AG09319 (cell line): ENCODE results near the gene CEP170B.
A peak's percentile ranks its signal among the peaks of the same experiment; 100 is the strongest.

Source experiments
- DNase-seq: peaks from one replicate; pipeline ENCODE4 v3.0.0-alpha.2; 2010; ENCODE audit warnings: low read depth; ENCODE audit errors: extremely low read depth
- TF ChIP-seq, protein P1 (sequence below): IDR thresholded peaks from 2 replicates; pipeline ENCODE4 v1.5.1; 2011; ENCODE audit warnings: low read depth, mild to moderate bottlenecking, inconsistent platforms, low read length, moderate library complexity

CEP170B gene

DNA sequence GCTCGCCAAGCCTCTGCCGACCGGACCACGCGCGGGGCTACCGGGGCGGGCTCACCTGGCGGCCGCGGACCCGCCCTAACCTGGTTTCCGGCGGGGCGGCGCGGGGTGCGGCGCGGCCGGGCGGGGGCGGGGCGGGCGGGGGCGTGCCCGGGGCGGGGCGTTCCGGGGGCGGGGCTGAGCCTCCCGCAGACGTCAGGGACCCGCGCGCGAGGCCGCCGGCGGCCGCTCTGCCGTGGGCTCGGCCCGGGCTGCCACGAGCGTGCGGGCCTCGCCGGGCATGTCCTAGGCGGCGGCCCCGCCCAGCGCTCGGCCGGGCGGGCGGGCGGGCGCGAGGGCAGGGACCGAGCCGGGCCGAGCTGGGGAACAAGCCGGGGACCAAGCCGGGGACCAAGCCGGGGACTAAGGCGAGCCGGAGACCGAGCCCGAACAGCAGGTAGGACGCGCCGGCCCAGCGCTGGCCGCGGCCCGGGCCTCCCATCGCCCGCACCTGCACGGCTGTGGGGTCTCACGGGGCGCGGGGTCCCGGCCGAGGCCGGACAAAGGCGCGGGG is at the start of gene CEP170B:
Gene CEP170B, plus strand, starts transcription at position 188 of the 550 bp plus-strand sequence. CDS start 3,183 bp downstream, outside the sequence.
- TF ChIP-seq, protein P1, sequence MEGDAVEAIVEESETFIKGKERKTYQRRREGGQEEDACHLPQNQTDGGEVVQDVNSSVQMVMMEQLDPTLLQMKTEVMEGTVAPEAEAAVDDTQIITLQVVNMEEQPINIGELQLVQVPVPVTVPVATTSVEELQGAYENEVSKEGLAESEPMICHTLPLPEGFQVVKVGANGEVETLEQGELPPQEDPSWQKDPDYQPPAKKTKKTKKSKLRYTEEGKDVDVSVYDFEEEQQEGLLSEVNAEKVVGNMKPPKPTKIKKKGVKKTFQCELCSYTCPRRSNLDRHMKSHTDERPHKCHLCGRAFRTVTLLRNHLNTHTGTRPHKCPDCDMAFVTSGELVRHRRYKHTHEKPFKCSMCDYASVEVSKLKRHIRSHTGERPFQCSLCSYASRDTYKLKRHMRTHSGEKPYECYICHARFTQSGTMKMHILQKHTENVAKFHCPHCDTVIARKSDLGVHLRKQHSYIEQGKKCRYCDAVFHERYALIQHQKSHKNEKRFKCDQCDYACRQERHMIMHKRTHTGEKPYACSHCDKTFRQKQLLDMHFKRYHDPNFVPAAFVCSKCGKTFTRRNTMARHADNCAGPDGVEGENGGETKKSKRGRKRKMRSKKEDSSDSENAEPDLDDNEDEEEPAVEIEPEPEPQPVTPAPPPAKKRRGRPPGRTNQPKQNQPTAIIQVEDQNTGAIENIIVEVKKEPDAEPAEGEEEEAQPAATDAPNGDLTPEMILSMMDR = no peak
- DNase-seq = no peak

DNA sequence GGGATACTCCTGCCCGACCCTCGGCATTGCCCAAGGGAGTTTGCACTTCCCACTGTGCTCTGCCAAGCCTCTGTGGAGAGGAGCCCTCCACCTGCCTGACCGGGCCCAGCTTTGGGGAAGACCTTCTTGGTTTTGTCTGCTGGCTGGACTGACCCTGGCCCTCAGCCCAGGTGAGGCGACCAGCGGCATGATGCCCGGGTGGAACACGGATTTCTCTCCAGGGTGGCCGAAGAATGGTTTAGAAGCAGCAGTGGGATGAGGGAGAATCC is 48.5 kb upstream of the CEP170B start:
- no peak for DNase-seq
- TF ChIP-seq, protein P1 = no peak

DNA sequence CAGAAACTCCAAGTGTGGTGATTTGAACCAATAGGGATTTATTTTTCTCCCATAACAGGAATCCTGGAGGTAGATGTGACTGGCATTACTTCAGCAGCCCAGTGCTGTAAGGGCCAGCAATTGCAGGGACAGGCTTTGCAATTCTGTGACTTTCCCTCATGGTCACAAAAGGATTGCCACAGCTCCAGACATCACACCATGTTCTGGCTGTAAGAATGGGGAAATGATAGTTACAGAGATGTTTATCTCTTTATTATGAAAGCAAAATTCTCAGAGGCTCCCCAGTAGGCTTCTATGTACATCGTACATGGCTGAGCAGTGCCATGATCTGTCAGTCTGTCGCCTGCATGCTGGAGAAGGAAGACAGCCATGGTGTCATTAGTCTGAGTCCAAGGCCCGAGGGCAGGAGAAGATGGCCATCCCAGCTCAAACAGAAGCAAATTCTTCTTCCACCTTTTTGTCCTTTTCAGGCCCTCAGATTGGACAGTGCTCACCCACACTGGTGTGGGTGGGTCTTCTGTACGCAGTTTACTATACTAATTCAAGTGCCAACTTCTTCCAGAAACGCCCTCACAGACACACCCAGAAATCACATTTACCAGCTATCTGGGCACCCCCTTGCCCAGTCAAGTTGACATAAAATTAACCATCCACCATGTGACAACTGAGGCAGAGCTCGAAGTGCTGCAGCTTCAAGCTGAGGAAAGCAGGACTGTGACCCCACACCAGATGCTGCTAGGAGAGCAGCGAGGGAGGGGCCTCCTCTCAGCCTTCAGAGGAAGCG is 46.9 kb upstream of the CEP170B start:
- TF ChIP-seq, protein P1 = no peak
- no peak for DNase-seq

DNA sequence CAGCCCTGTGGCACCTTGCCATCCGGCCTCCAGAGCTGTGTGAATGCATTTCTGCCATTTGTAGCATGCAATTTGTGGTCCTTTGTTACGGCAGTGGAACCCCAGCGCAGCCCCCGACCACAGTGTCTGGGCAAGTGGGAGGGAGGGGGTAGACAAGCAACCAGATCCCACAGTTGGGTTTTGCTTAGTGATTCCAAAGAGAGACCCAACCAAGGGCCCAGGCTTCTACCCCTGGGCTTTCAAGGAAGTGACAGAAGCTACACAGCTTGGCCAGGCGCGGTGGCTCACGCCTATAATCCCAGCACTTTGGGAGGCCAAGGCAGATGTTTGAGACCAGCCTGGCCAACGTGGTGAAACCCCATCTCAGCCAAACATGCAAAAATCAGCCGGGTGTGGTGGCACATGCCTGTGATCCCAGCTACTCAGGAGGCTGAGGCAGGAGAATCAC is 46.3 kb upstream of the CEP170B start:
- TF ChIP-seq, protein P1 = no peak
- no peak for DNase-seq

DNA sequence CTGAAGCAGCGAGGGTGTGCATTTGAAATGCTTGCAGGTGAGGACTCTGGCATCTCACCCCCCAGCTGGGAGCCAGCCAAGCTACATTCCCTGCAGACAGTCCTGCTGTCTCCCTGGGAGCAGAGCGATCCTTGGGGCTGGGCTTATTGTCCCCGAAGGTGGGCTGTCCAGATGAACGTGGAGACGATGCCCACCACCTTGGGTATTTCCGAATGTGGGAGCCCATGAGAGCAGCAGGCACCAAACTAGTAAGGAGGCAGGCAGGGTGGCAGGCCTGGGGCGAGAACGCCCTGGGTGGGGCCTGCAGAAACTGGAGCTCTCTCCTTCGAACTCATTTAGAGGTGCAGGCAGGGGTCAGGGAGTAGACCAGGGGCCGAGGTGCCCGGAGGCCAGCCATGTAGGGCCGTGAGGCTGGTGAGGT is 45.7 kb upstream of the CEP170B start:
- DNase-seq = no peak
- TF ChIP-seq, protein P1 = no peak

DNA sequence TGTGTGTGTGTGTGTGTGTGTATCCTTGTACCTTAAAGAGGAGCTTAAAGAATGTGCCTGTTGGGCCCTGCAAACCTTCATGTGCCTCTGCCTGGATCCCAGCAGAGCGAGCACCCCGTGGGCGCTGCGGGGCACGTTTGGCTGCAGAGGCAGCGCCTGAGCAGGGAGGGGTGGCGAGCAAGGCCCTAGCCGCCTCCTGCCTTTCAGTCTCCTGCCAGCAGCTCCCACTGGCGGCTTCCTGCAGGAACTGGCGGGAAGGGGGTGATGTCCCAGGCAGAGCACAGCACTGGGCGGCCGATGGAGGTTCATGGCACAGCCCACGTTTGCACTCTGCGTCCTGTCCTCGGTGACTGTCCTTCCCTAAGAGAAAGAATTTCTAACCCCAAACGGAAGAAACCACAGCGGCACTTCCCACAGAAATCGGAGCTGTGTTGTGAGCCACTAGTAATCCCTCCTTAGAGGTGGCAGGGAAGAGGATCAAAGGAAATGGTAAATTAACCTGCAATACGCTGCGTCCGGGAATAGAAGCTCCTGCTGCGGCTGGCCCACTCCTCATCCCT is 44.3 kb upstream of the CEP170B start:
- no peak for DNase-seq
- TF ChIP-seq, protein P1 = peak; percentile 57

DNA sequence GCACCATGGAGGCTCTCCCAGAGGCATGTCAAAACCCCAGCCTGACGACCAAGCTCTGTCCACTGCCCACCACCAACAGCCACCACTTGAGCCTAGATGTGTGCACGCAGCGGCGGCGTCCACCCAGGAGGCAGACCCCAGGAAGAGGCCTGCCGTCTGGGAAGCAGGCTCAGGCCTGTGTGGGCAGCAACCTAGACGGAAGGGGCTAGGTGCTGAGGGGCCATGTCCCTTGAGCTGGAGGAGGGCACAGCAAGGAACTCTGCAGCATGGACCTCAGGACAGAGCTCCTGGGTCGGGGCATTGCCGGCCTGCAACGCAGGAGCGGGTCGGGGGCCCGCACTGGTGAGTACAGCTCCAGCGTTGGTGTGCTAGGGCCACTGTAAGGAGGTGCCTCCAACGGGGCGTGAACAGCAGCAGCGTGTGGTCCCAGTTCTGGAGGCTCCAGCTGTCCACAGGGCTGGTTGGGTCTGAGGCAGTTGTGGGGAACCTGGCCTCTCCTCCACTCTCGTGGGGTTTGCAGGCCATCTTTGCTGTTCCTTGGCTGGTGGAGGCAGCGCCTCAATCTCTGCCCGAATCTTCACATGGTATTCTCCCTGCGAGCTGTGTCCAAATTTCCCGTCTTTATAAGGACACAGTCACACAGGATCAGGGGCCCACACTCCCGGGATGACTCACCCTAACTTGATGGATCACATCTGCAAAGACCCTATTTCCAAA is 43.7 kb upstream of the CEP170B start:
- no peak for DNase-seq
- TF ChIP-seq, protein P1 = no peak
